Esophagus (tissue), 2 donors: Measurements from ENCODE around the gene WT1. TPM values are rescaled to one million over a fixed set of nuclear protein-coding genes. Genes with fewer than 3 reads are reported as not detected.
"Not testable (repeated sequence)": the region's sequence is repeated elsewhere in the genome, so short reads cannot be mapped to it uniquely, and the experiment has no call there.

Experiments
- H3K27ac ChIP-seq, 2 donors: one replicate each; pipeline ENCODE4 v1.5.1; 2013; ENCODE audit warnings: low read depth in 2 of 2, mild to moderate bottlenecking in 2 of 2, inconsistent platforms in 1 of 2, low read length in 1 of 2, moderate library complexity in 1 of 2
- H3K27me3 ChIP-seq, 2 donors: one replicate each; pipeline ENCODE4 v1.6.1; 2013; ENCODE audit warnings: low read length in 2 of 2, control low read depth in 1 of 2, mild to moderate bottlenecking in 1 of 2; ENCODE audit not compliant: insufficient read depth in 2 of 2, control insufficient read depth in 1 of 2
- H3K36me3 ChIP-seq, 2 donors: one replicate each; pipeline ENCODE4 v1.6.1; 2013; ENCODE audit warnings: low read length in 1 of 2; ENCODE audit not compliant: control insufficient read depth in 2 of 2, insufficient read depth in 2 of 2
- H3K4me1 ChIP-seq, 2 donors: one replicate each; pipeline ENCODE4 v1.6.1; 2013; ENCODE audit warnings: low read length in 1 of 2; ENCODE audit not compliant: control insufficient read depth in 2 of 2, insufficient read depth in 2 of 2
- H3K4me3 ChIP-seq, 2 donors: one replicate each; pipeline ENCODE4 v1.5.1; 2013; ENCODE audit warnings: low read length in 2 of 2, mild to moderate bottlenecking in 2 of 2, low read depth in 1 of 2, moderate library complexity in 1 of 2
- H3K9me3 ChIP-seq, 2 donors: one replicate each; pipeline ENCODE4 v1.6.1; 2013; ENCODE audit warnings: mild to moderate bottlenecking in 2 of 2, low read depth in 1 of 2, low read length in 1 of 2, moderate library complexity in 1 of 2; ENCODE audit not compliant: control insufficient read depth in 2 of 2, insufficient read depth in 1 of 2
- WGBS, 2 donors: extraction: QIAGEN DNeasy Blood & Tissue Kit; methylation state at CpG; one replicate each; pipeline ENCODE4 v1.1.7; 2013; 5-methylcytosine and 5-hydroxymethylcytosine counted together
- polyA plus RNA-seq, 2 donors: library from polyadenylated mRNA; stranded (reverse); fragments of 200-250 nt; gene quantifications; one replicate each; pipeline ENCODE4 v1.2.3, GENCODE V29; 2013
- donor health status: healthy with polysubstance abuse.
- donor health status: Bipolar disorder and iron deficiency.

Gene WT1
- polyA plus RNA-seq, 2 donors = not detected

- H3K9me3 ChIP-seq = peaks cover 2 to 3% of the 10 kb centered on the region in 2 donors
- no peaks in the 10 kb centered on the region for H3K36me3 ChIP-seq
- no peak overlapping the region for H3K27ac ChIP-seq
- H3K27me3 ChIP-seq = no peaks in the 10 kb centered on the region
- WGBS, 2 donors = 24 to 30% methylated on average over 2 of the region's 2 CpGs
- H3K4me1 ChIP-seq = no peaks in the 10 kb centered on the region
- H3K4me3 ChIP-seq = no peak overlapping the region
These were observed 49.3 kb downstream of the WT1 start for GRCh38 chr11:32385998-32386397.

GRCh38 chr11:32382339-32383049 lies 52.8 kb downstream of the WT1 start:
- WGBS, 2 donors = 70 to 76% methylated on average over 10 of the region's 10 CpGs

GRCh38 chr11:32381179-32381578 lies 54.2 kb downstream of the WT1 start:
- Histone ChIP-seq H3K4me3 (no peak overlapping the region), H3K9me3 (peaks cover 3% of the 10 kb centered on the region in 2 donors), H3K27me3 (no peaks in the 10 kb centered on the region), H3K27ac (no peak overlapping the region), H3K36me3 (no peaks in the 10 kb centered on the region), H3K4me1 (no peaks in the 10 kb centered on the region)
- WGBS, 2 donors = 69 to 83% methylated on average over 9 of the region's 9 CpGs

More at GRCh38 chr11:32382339-32383049, 52.8 kb downstream of the WT1 start:
- no peak overlapping the region for H3K4me3 ChIP-seq
- H3K27me3 ChIP-seq = no peaks in the 10 kb centered on the region
- no peak overlapping the region for H3K27ac ChIP-seq
- no peaks in the 10 kb centered on the region for H3K36me3 ChIP-seq
- no peaks in the 10 kb centered on the region for H3K4me1 ChIP-seq
- H3K9me3 ChIP-seq = peaks cover 3% of the 10 kb centered on the region in 2 donors

GRCh38 chr11:32379719-32380118 lies 55.6 kb downstream of the WT1 start:
- Histone ChIP-seq H3K27me3 (no peaks in the 10 kb centered on the region), H3K4me3 (no peak overlapping the region), H3K27ac (no peak overlapping the region), H3K4me1 (no peaks in the 10 kb centered on the region), H3K36me3 (no peaks in the 10 kb centered on the region), H3K9me3 (peaks cover 3% of the 10 kb centered on the region in 2 donors)
- WGBS, 2 donors = 55 to 58% methylated on average over 10 of the region's 10 CpGs

- H3K36me3 ChIP-seq = no peaks in the 10 kb centered on the region
- no peak overlapping the region for H3K27ac ChIP-seq
- no peaks in the 10 kb centered on the region for H3K4me1 ChIP-seq
- no peaks in the 10 kb centered on the region for H3K27me3 ChIP-seq
- 40 to 47% methylated on average over 1 of the region's 1 CpG for WGBS, 2 donors
- no peak overlapping the region for H3K4me3 ChIP-seq
- peaks cover 2% of the 10 kb centered on the region in 2 donors for H3K9me3 ChIP-seq
These were observed 59.5 kb downstream of the WT1 start for GRCh38 chr11:32375826-32376225.

- Histone ChIP-seq H3K4me3 (no peak overlapping the region), H3K27me3 (no peaks in the 10 kb centered on the region), H3K27ac (no peak overlapping the region), H3K4me1 (no peaks in the 10 kb centered on the region), H3K9me3 (peaks cover 2% of the 10 kb centered on the region in 2 donors), H3K36me3 (no peaks in the 10 kb centered on the region)
- 32 to 36% methylated on average over 13 of the region's 13 CpGs for WGBS, 2 donors
These were observed 61.1 kb downstream of the WT1 start for GRCh38 chr11:32374261-32374711.

- H3K9me3 ChIP-seq, H3K4me3 ChIP-seq, H3K27ac ChIP-seq, H3K4me1 ChIP-seq, H3K27me3 ChIP-seq, H3K36me3 ChIP-seq: not testable (repeated sequence)
These were observed 65.4 kb downstream of the WT1 start for GRCh38 chr11:32369987-32370386.

GRCh38 chr11:32366666-32367065 lies 68.7 kb downstream of the WT1 start:
- Histone ChIP-seq H3K4me1 (no peaks in the 10 kb centered on the region), H3K27ac (no peak overlapping the region), H3K27me3 (no peaks in the 10 kb centered on the region), H3K4me3 (no peak overlapping the region), H3K9me3 (no peaks in the 10 kb centered on the region), H3K36me3 (no peaks in the 10 kb centered on the region)
- 81 to 83% methylated on average over 1 of the region's 1 CpG for WGBS, 2 donors

GRCh38 chr11:32365192-32365591 lies 70.1 kb downstream of the WT1 start:
- H3K27me3 ChIP-seq = no peaks in the 10 kb centered on the region
- H3K4me1 ChIP-seq = no peaks in the 10 kb centered on the region
- no peak overlapping the region for H3K4me3 ChIP-seq
- H3K27ac ChIP-seq = no peak overlapping the region
- 72 to 80% methylated on average over 4 of the region's 4 CpGs for WGBS, 2 donors
- H3K9me3 ChIP-seq = no peaks in the 10 kb centered on the region
- H3K36me3 ChIP-seq = no peaks in the 10 kb centered on the region

GRCh38 chr11:32358729-32359128 lies 76.6 kb downstream of the WT1 start:
- Histone ChIP-seq H3K4me3 (no peak overlapping the region), H3K27ac (no peak overlapping the region), H3K9me3 (no peaks in the 10 kb centered on the region), H3K27me3 (no peaks in the 10 kb centered on the region), H3K4me1 (no peaks in the 10 kb centered on the region), H3K36me3 (no peaks in the 10 kb centered on the region)
- 27% methylated on average over 13 of the region's 13 CpGs for WGBS, 2 donors
